HG03558 (cell line): ENCODE data around the gene C10orf71.

ENCODE experiments used
- ATAC-seq: cut with Tn5 transposase; IDR thresholded peaks from one replicate; pipeline ENCODE4 v1.9.1; 2021; ENCODE audit warnings: moderate number of reproducible peaks; ENCODE audit not compliant: unreplicated experiment; ENCODE audit errors: extremely low read depth

Gene C10orf71

GRCh38 chr10:49298983-49299815, at the start of gene C10orf71:
Gene C10orf71 (plus strand): TSS chr10:49299170. CDS start chr10:49322546, 23,376 bp downstream.
- ATAC-seq = no peak

- no peak for ATAC-seq
Measured at GRCh38 chr10:49252313-49253034, 46.5 kb upstream of the C10orf71 start.

GRCh38 chr10:49253340-49253906, 45.5 kb upstream of the C10orf71 start:
- no peak for ATAC-seq

GRCh38 chr10:49254150-49254549, 44.8 kb upstream of the C10orf71 start:
- ATAC-seq = no peak

- ATAC-seq = no peak
Measured at GRCh38 chr10:49254556-49255318, 44.2 kb upstream of the C10orf71 start.

- ATAC-seq = no peak
Measured at GRCh38 chr10:49255883-49256282, 43.1 kb upstream of the C10orf71 start.

GRCh38 chr10:49257154-49257553, 41.8 kb upstream of the C10orf71 start:
- ATAC-seq = no peak

GRCh38 chr10:49257626-49258349, 41.2 kb upstream of the C10orf71 start:
- ATAC-seq = no peak

GRCh38 chr10:49258350-49258683, 40.7 kb upstream of the C10orf71 start:
- no peak for ATAC-seq

GRCh38 chr10:49260644-49261296, 38.2 kb upstream of the C10orf71 start:
- ATAC-seq = no peak

GRCh38 chr10:49263591-49263990, 35.4 kb upstream of the C10orf71 start:
- ATAC-seq = no peak

- no peak for ATAC-seq
Measured at GRCh38 chr10:49264177-49264677, 34.7 kb upstream of the C10orf71 start.

- no peak for ATAC-seq
Measured at GRCh38 chr10:49265885-49266284, 33.1 kb upstream of the C10orf71 start.

- no peak for ATAC-seq
Measured at GRCh38 chr10:49268185-49268584, 30.8 kb upstream of the C10orf71 start.

GRCh38 chr10:49269523-49269922, 29.4 kb upstream of the C10orf71 start:
- ATAC-seq = no peak

GRCh38 chr10:49270565-49270964, 28.4 kb upstream of the C10orf71 start:
- no peak for ATAC-seq

- ATAC-seq = no peak
Measured at GRCh38 chr10:49271346-49271745, 27.6 kb upstream of the C10orf71 start.

GRCh38 chr10:49272251-49273081, 26.5 kb upstream of the C10orf71 start:
- no peak for ATAC-seq
